ENCODE measurements around the gene EEF1AKMT4.

DNA sequence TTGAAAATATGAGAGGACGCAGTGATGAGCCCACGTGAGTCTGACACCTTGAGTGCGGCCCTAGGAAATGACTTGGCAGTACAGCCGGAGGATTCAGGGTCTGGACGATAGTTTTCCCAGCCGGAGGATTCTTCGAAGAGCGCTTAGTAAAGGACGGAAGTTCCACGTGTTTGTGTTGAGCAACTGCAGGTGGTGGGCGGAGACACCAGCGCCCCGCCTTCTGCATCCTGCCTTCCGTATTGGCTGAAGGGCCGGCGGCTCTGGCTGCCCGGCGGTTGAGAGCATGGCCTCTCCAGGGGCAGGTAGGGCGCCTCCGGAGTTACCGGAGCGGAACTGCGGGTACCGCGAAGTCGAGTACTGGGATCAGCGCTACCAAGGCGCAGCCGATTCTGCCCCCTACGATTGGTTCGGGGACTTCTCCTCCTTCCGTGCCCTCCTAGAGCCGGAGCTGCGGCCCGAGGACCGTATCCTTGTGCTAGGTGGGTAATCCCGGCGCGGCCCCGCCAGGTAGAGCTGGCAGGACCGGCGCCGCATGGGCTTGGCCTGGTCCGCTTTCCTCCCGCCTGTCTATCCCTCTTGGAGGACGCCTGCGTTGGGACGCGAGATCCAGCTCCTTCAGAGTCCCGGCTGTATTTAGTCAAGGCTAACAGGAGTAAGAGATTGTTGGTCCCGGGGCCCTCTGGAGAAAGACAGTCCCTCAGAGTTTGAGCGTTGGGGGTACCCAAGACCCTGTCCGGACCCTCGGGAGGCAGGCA lies at the start of gene EEF1AKMT4:
- TF ChIP-seq, protein P1, sequence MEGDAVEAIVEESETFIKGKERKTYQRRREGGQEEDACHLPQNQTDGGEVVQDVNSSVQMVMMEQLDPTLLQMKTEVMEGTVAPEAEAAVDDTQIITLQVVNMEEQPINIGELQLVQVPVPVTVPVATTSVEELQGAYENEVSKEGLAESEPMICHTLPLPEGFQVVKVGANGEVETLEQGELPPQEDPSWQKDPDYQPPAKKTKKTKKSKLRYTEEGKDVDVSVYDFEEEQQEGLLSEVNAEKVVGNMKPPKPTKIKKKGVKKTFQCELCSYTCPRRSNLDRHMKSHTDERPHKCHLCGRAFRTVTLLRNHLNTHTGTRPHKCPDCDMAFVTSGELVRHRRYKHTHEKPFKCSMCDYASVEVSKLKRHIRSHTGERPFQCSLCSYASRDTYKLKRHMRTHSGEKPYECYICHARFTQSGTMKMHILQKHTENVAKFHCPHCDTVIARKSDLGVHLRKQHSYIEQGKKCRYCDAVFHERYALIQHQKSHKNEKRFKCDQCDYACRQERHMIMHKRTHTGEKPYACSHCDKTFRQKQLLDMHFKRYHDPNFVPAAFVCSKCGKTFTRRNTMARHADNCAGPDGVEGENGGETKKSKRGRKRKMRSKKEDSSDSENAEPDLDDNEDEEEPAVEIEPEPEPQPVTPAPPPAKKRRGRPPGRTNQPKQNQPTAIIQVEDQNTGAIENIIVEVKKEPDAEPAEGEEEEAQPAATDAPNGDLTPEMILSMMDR (IDR thresholded peaks at IDR 0.05; ENCODE audit: insufficient read depth, low read length), result peak; percentile 69
- no peak; the same call in 1 of the 2 replicates for TF ChIP-seq POLR2AphosphoS5 (IDR thresholded peaks at IDR 0.05; ENCODE audit: low read depth)
- peak; percentile 51 for TF ChIP-seq REST (IDR thresholded peaks at IDR 0.05; ENCODE audit: insufficient replicate concordance, low read depth)
- peak; percentile 89 for TF ChIP-seq GABPA (IDR thresholded peaks at IDR 0.05; ENCODE audit: low read depth)
